NCI-H2107 (cell line): ENCODE data around the gene TNFAIP3.

Source experiments
- DNase-seq: peaks from one replicate; lab custom pipeline; 2025; lab: John Stamatoyannopoulos, UW

The TNFAIP3 gene

GRCh38 chr6:137925141-137925698 is 58.2 kb downstream of the TNFAIP3 start:
- DNase-seq, result no peak

GRCh38 chr6:137926207-137926731 is 59.2 kb downstream of the TNFAIP3 start:
- no peak for DNase-seq

- no peak for DNase-seq
Observed at GRCh38 chr6:137926985-137927384, 59.9 kb downstream of the TNFAIP3 start.

- no peak for DNase-seq
Observed at GRCh38 chr6:137927777-137928218, 60.7 kb downstream of the TNFAIP3 start.

GRCh38 chr6:137928286-137928685 is 61.2 kb downstream of the TNFAIP3 start:
- DNase-seq, result no peak

- no peak for DNase-seq
Observed at GRCh38 chr6:137931849-137932465, 64.9 kb downstream of the TNFAIP3 start.
